Parathyroid adenoma (tissue), 2 donors: ENCODE data around the gene ASAP2.

Source experiments
- H2AFZ ChIP-seq: fragments of 300-600 bp; sonication (generic); one replicate; pipeline ENCODE4 v1.7.0; 2017; ENCODE audit warnings: antibody characterized with exemption, mild to moderate bottlenecking
- H3K27ac ChIP-seq: fragments of 300-600 bp; sonication (generic); one replicate; pipeline ENCODE4 v1.7.0; 2017
- H3K27me3 ChIP-seq: fragments of 300-600 bp; sonication (generic); one replicate; pipeline ENCODE4 v1.7.0; 2017; ENCODE audit warnings: low read length; ENCODE audit not compliant: control insufficient read depth, insufficient read depth
- H3K36me3 ChIP-seq: fragments of 300-600 bp; sonication (generic); one replicate; pipeline ENCODE4 v1.7.0; 2017; ENCODE audit warnings: low read length; ENCODE audit not compliant: control insufficient read depth, insufficient read depth
- H3K4me1 ChIP-seq: fragments of 300-600 bp; sonication (generic); one replicate; pipeline ENCODE4 v1.7.0; 2017; ENCODE audit warnings: control low read depth
- H3K4me2 ChIP-seq: fragments of 300-600 bp; sonication (generic); one replicate; pipeline ENCODE4 v1.7.0; 2017; ENCODE audit warnings: low read length
- H3K4me3 ChIP-seq: fragments of 300-600 bp; sonication (generic); one replicate; pipeline ENCODE4 v1.7.0; 2017; ENCODE audit warnings: low read depth, low read length
- H3K79me2 ChIP-seq: fragments of 300-600 bp; sonication (generic); one replicate; pipeline ENCODE4 v1.7.0; 2017; ENCODE audit warnings: control low read depth
- H3K9ac ChIP-seq: fragments of 300-600 bp; sonication (generic); one replicate; pipeline ENCODE4 v1.7.0; 2017; ENCODE audit warnings: mild to moderate bottlenecking
- H3K9me3 ChIP-seq: fragments of 300-600 bp; sonication (generic); one replicate; pipeline ENCODE4 v1.7.0; 2017; ENCODE audit warnings: low read length; ENCODE audit not compliant: control insufficient read depth
- CTCF ChIP-seq: fragments of 300-600 bp; sonication (generic); IDR thresholded peaks from one replicate; pipeline ENCODE4 v1.7.0; 2017; ENCODE audit warnings: antibody characterized with exemption, mild to moderate bottlenecking
- donor health status: primary hyperparathyroidism.

ASAP2 gene

GRCh38 chr2:9377461-9378097 lies 171.0 kb downstream of the ASAP2 start:
- H3K4me2 ChIP-seq = no peak overlapping the region
- no peak overlapping the region for H3K4me3 ChIP-seq
- H3K79me2 ChIP-seq = no peaks in the 10 kb centered on the region
- H3K27ac ChIP-seq = no peak overlapping the region
- H3K4me1 ChIP-seq = no peaks in the 10 kb centered on the region
- H2AFZ ChIP-seq = no peak overlapping the region
- H3K27me3 ChIP-seq = no peaks in the 10 kb centered on the region
- no peaks in the 10 kb centered on the region for H3K9me3 ChIP-seq
- H3K36me3 ChIP-seq = no peaks in the 10 kb centered on the region
- H3K9ac ChIP-seq = no peak overlapping the region
- no peak for TF ChIP-seq CTCF

GRCh38 chr2:9378433-9379390 lies 172.1 kb downstream of the ASAP2 start:
- Histone ChIP-seq H3K4me1 (no peaks in the 10 kb centered on the region), H3K4me3 (no peak overlapping the region)
- no peak for TF ChIP-seq CTCF

GRCh38 chr2:9379391-9379755 lies 172.8 kb downstream of the ASAP2 start:
- TF ChIP-seq CTCF = no peak
- H3K4me1 ChIP-seq = no peaks in the 10 kb centered on the region
- H3K27me3 ChIP-seq = no peaks in the 10 kb centered on the region
- no peaks in the 10 kb centered on the region for H3K79me2 ChIP-seq
- H3K36me3 ChIP-seq = no peaks in the 10 kb centered on the region
- no peak overlapping the region for H3K27ac ChIP-seq
- no peak overlapping the region for H2AFZ ChIP-seq
- no peak overlapping the region for H3K9ac ChIP-seq
- no peak overlapping the region for H3K4me3 ChIP-seq
- H3K4me2 ChIP-seq = no peak overlapping the region
- H3K9me3 ChIP-seq = no peaks in the 10 kb centered on the region

More at GRCh38 chr2:9378433-9379390, 172.1 kb downstream of the ASAP2 start:
- no peak overlapping the region for H2AFZ ChIP-seq
- no peak overlapping the region for H3K27ac ChIP-seq
- no peaks in the 10 kb centered on the region for H3K79me2 ChIP-seq
- no peaks in the 10 kb centered on the region for H3K36me3 ChIP-seq
- no peaks in the 10 kb centered on the region for H3K9me3 ChIP-seq
- H3K4me2 ChIP-seq = no peak overlapping the region
- H3K9ac ChIP-seq = no peak overlapping the region
- H3K27me3 ChIP-seq = no peaks in the 10 kb centered on the region

- Histone ChIP-seq H3K27ac (no peak overlapping the region), H3K4me2 (no peak overlapping the region), H3K9me3 (no peaks in the 10 kb centered on the region), H2AFZ (no peak overlapping the region), H3K27me3 (no peaks in the 10 kb centered on the region), H3K79me2 (no peaks in the 10 kb centered on the region), H3K9ac (no peak overlapping the region), H3K4me3 (no peak overlapping the region), H3K36me3 (no peaks in the 10 kb centered on the region), H3K4me1 (no peaks in the 10 kb centered on the region)
- TF ChIP-seq CTCF = no peak
Observed at GRCh38 chr2:9380702-9381628, 174.4 kb downstream of the ASAP2 start.
